ENCODE data around the gene RPL5. TPM values are rescaled to one million over a fixed set of nuclear protein-coding genes. Genes with fewer than 3 reads are reported as not detected.
A peak's percentile ranks its signal among the peaks of the same experiment; 100 is the strongest.

The RPL5 gene
- total and polyA plus RNA-seq, 9 of the 15 experiments (the other 6 are each of a cell fraction or from before 2014, with no cell fraction given) = 1,467 to 4,252 (median 2,454) TPM

DNA sequence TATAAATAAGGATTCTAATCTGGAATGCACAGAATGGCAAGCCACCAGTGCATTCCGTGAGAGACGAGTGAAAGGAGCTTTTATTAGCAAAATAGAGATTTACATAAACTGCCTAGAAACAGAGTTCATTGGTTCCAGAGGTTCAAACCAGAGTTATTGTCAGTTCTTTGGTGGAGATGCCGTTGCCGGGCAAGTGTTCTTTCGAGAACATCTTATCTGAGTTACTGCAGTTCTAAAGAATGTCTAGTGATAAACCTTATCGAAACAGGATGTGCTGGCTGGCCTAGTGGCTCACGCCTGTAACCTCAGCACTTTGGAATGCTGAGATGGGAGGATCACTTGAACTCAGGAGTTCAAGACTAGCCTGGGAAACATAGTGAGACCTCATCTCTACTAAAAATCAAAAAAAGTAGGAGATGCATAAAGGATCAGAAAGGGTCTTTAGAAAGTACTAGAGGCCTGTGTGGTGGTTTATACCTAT is 27.1 kb upstream of the RPL5 start (continued):
- TF ChIP-seq, protein P1, sequence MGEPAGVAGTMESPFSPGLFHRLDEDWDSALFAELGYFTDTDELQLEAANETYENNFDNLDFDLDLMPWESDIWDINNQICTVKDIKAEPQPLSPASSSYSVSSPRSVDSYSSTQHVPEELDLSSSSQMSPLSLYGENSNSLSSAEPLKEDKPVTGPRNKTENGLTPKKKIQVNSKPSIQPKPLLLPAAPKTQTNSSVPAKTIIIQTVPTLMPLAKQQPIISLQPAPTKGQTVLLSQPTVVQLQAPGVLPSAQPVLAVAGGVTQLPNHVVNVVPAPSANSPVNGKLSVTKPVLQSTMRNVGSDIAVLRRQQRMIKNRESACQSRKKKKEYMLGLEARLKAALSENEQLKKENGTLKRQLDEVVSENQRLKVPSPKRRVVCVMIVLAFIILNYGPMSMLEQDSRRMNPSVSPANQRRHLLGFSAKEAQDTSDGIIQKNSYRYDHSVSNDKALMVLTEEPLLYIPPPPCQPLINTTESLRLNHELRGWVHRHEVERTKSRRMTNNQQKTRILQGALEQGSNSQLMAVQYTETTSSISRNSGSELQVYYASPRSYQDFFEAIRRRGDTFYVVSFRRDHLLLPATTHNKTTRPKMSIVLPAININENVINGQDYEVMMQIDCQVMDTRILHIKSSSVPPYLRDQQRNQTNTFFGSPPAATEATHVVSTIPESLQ (CRISPR knock-in tag; IDR thresholded peaks at IDR 0.05) = 0 out of 2 replicates have a peak, but pooled peaks have one; percentile 50
- TF ChIP-seq KLF6 (CRISPR knock-in tag; IDR thresholded peaks at IDR 0.05; ENCODE audit: borderline replicate concordance) = no peak
- TF ChIP-seq KLF16 (IDR thresholded peaks at IDR 0.05) = peak; percentile 83
- no peak for TF ChIP-seq C11orf30 (IDR thresholded peaks at IDR 0.05; ENCODE audit: low read depth)
- peak; percentile 59 for TF ChIP-seq MEIS2 (IDR thresholded peaks at IDR 0.05; ENCODE audit: partially characterized antibody)
- TF ChIP-seq HDAC8 (tag; IDR thresholded peaks at IDR 0.05) = no peak
- TF ChIP-seq, protein P2, sequence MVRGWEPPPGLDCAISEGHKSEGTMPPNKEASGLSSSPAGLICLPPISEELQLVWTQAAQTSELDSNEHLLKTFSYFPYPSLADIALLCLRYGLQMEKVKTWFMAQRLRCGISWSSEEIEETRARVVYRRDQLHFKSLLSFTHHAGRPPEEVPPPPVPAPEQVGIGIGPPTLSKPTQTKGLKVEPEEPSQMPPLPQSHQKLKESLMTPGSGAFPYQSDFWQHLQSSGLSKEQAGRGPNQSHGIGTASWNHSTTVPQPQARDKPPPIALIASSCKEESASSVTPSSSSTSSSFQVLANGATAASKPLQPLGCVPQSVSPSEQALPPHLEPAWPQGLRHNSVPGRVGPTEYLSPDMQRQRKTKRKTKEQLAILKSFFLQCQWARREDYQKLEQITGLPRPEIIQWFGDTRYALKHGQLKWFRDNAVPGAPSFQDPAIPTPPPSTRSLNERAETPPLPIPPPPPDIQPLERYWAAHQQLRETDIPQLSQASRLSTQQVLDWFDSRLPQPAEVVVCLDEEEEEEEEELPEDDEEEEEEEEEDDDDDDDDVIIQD (CRISPR knock-in tag; IDR thresholded peaks at IDR 0.05) = no peak
- TF ChIP-seq SAFB2 (IDR thresholded peaks at IDR 0.05; ENCODE audit: borderline replicate concordance, low read depth, low read length, severe bottlenecking) = no peak
- no peak for TF ChIP-seq TCF7 (IDR thresholded peaks at IDR 0.05; ENCODE audit: borderline replicate concordance)
- no peak for TF ChIP-seq MECOM (CRISPR knock-in tag; IDR thresholded peaks at IDR 0.05)
- no peak for TF ChIP-seq MCM7 (IDR thresholded peaks at IDR 0.05)
- TF ChIP-seq HSF4 (CRISPR knock-in tag; IDR thresholded peaks at IDR 0.05; ENCODE audit: borderline replicate concordance) = no peak
- TF ChIP-seq SREBF1 (IDR thresholded peaks at IDR 0.05; ENCODE audit: borderline replicate concordance, low read depth, low read length) = no peak
- no peak for TF ChIP-seq DNMT1 (IDR thresholded peaks at IDR 0.05)
- no peak for TF ChIP-seq SRSF9 (IDR thresholded peaks at IDR 0.05; ENCODE audit: borderline replicate concordance, low read depth, low read length)
- TF ChIP-seq RBM22 (IDR thresholded peaks at IDR 0.05; ENCODE audit: low read depth, low read length, poor library complexity, severe bottlenecking) = no peak
- TF ChIP-seq MTA3 (IDR thresholded peaks at IDR 0.05; ENCODE audit: borderline replicate concordance) = peak; percentile 51; the same call in 1 of the 2 replicates
- TF ChIP-seq, protein P3, sequence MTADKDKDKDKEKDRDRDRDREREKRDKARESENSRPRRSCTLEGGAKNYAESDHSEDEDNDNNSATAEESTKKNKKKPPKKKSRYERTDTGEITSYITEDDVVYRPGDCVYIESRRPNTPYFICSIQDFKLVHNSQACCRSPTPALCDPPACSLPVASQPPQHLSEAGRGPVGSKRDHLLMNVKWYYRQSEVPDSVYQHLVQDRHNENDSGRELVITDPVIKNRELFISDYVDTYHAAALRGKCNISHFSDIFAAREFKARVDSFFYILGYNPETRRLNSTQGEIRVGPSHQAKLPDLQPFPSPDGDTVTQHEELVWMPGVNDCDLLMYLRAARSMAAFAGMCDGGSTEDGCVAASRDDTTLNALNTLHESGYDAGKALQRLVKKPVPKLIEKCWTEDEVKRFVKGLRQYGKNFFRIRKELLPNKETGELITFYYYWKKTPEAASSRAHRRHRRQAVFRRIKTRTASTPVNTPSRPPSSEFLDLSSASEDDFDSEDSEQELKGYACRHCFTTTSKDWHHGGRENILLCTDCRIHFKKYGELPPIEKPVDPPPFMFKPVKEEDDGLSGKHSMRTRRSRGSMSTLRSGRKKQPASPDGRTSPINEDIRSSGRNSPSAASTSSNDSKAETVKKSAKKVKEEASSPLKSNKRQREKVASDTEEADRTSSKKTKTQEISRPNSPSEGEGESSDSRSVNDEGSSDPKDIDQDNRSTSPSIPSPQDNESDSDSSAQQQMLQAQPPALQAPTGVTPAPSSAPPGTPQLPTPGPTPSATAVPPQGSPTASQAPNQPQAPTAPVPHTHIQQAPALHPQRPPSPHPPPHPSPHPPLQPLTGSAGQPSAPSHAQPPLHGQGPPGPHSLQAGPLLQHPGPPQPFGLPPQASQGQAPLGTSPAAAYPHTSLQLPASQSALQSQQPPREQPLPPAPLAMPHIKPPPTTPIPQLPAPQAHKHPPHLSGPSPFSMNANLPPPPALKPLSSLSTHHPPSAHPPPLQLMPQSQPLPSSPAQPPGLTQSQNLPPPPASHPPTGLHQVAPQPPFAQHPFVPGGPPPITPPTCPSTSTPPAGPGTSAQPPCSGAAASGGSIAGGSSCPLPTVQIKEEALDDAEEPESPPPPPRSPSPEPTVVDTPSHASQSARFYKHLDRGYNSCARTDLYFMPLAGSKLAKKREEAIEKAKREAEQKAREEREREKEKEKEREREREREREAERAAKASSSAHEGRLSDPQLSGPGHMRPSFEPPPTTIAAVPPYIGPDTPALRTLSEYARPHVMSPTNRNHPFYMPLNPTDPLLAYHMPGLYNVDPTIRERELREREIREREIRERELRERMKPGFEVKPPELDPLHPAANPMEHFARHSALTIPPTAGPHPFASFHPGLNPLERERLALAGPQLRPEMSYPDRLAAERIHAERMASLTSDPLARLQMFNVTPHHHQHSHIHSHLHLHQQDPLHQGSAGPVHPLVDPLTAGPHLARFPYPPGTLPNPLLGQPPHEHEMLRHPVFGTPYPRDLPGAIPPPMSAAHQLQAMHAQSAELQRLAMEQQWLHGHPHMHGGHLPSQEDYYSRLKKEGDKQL (CRISPR knock-in tag; IDR thresholded peaks at IDR 0.05; ENCODE audit: borderline replicate concordance) = no peak
- no peak for TF ChIP-seq KDM5B (IDR thresholded peaks at IDR 0.05; ENCODE audit: insufficient replicate concordance, low read depth, low read length)
- TF ChIP-seq ZNF41 (CRISPR knock-in tag; conservative IDR thresholded peaks at IDR 0.05) = no peak
- no peak for TF ChIP-seq CBX2 (IDR thresholded peaks at IDR 0.05; ENCODE audit: insufficient read depth, low read length, poor library complexity, severe bottlenecking)

Data from K562 (cell line).